Adrenal gland (tissue), 5 donors: Measurements from ENCODE around the gene MIER2.

ENCODE experiments used
- POLR2A ChIP-seq, 2 donors: fragments of 450-650 bp; IDR thresholded peaks; one replicate each; pipeline ENCODE4 v1.6.1; 2017; ENCODE audit warnings: antibody characterized with exemption in 2 of 2, mild to moderate bottlenecking in 2 of 2, moderate library complexity in 1 of 2
- TF ChIP-seq, protein P1 (sequence below), 6 experiments: fragments of 450-650 bp in 4 of 6; fragments of 200-600 bp in 2 of 6; sonication (generic) in 1 of 6; IDR thresholded peaks; 1 replicate in 5 of 6; 2 replicates in 1 of 6; pipeline versions ENCODE4 v1.5.1 to v1.8.0; 2016 to 2021; ENCODE audit warnings: antibody characterized with exemption in 6 of 6, mild to moderate bottlenecking in 2 of 6, moderate library complexity in 1 of 6
- donor health status: DM: no; HTN: no; CAD: no.

DNA sequence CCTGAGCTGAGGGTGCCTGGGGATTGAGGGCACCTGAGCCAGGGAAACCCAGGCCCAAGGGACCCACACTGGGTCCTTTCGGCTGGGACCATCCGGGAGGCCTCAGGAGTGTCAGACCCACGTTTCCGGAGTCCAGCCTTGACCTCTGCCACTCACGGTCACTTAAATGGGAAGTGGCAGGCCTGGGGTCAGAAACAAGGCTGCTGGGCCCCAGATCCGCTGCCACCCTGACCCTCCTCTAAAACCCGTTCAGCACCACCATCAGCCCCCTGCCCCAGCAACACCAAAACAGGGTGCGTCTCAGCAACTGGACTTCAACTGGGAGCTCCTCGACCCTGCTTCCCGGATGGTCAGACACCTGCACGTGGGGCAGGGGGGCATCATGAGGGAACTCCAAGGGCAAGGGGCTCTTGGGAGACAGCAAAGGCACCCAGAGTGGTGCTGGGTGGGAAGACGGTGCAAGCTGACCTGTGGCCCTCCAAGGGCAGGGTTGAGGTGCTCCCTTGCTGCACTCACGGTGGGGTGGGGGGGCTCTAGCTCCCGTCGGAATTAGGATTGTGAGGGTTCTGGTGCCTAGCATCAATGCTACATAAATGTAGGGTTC, 52.2 kb downstream of the MIER2 start:
- TF ChIP-seq, protein P1, sequence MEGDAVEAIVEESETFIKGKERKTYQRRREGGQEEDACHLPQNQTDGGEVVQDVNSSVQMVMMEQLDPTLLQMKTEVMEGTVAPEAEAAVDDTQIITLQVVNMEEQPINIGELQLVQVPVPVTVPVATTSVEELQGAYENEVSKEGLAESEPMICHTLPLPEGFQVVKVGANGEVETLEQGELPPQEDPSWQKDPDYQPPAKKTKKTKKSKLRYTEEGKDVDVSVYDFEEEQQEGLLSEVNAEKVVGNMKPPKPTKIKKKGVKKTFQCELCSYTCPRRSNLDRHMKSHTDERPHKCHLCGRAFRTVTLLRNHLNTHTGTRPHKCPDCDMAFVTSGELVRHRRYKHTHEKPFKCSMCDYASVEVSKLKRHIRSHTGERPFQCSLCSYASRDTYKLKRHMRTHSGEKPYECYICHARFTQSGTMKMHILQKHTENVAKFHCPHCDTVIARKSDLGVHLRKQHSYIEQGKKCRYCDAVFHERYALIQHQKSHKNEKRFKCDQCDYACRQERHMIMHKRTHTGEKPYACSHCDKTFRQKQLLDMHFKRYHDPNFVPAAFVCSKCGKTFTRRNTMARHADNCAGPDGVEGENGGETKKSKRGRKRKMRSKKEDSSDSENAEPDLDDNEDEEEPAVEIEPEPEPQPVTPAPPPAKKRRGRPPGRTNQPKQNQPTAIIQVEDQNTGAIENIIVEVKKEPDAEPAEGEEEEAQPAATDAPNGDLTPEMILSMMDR (IDR thresholded peaks at IDR 0.05): no peak
- no peak for TF ChIP-seq POLR2A (IDR thresholded peaks at IDR 0.05)
